GM20000 (cell line): ENCODE results near the gene UBE2G1.

Source experiments
- DNase-seq: peaks from one replicate; pipeline ENCODE4 v3.0.0; 2012; ENCODE audit warnings: low spot score
- TF ChIP-seq, protein P1 (sequence below): IDR thresholded peaks from 2 replicates; pipeline ENCODE4 v1.5.1; 2012; ENCODE audit warnings: mild to moderate bottlenecking, control low read depth; ENCODE audit errors: extremely low read depth, missing control alignments

UBE2G1 gene

DNA sequence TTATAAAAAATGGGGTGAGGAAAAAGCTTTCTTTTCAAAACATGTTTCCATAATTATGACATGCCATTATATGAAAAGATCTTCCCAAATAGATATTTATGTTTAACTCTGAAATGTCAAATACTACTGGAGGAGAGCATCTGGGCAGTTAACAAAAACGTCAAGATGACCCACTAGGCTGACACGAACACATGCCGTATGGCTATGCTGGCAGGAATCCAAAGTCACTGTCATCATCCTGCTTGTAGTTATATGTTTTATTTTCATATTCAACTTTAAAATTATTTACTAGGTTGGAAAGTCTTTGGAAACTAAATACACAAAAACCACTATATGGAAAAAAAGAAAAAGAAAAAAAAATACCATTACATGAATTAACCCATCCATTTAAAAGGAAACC lies 130.0 kb downstream of the UBE2G1 start:
- TF ChIP-seq, protein P1, sequence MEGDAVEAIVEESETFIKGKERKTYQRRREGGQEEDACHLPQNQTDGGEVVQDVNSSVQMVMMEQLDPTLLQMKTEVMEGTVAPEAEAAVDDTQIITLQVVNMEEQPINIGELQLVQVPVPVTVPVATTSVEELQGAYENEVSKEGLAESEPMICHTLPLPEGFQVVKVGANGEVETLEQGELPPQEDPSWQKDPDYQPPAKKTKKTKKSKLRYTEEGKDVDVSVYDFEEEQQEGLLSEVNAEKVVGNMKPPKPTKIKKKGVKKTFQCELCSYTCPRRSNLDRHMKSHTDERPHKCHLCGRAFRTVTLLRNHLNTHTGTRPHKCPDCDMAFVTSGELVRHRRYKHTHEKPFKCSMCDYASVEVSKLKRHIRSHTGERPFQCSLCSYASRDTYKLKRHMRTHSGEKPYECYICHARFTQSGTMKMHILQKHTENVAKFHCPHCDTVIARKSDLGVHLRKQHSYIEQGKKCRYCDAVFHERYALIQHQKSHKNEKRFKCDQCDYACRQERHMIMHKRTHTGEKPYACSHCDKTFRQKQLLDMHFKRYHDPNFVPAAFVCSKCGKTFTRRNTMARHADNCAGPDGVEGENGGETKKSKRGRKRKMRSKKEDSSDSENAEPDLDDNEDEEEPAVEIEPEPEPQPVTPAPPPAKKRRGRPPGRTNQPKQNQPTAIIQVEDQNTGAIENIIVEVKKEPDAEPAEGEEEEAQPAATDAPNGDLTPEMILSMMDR, result no peak
- no peak for DNase-seq

DNA sequence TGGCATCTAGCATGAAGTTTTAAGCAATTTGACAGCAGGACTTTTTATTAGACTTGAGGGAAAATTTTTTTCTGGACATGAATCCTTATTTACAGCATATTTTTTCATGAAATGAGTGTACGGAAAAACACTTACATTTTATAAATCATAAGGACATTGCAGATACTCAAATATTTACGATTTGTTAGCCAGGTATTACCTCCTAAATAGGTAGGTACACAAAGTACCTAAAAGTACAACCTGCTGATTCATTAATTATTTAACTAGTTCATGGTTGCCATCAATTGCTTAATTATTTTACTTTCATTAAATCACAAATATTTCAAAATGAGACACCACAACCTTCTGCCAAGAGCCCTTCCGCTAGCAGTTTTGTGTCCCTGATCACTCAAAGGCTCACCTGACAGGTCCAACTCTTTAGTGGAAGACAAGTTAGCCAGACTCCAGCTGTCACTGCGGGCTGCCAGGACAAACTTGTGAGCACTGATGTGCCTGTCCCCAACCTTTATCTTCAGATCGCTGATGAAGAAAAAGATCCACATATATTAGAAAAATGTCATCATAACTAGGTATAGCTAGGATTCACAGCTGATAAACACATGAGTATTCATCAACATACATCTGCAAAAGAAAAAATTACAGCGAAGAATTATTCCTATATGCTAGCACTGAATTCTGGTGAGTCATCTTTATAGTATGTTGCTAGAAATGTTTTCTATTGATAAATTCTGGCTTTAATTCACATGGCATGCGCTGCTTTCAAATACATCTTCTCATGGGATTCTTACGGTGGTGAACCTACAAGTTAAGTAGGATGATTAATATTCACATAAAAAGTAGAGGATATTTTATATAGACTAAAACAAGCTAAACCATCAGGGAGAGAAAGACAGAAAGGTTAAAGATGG lies 130.8 kb downstream of the UBE2G1 start:
- TF ChIP-seq, protein P1, result no peak
- DNase-seq, result no peak

DNA sequence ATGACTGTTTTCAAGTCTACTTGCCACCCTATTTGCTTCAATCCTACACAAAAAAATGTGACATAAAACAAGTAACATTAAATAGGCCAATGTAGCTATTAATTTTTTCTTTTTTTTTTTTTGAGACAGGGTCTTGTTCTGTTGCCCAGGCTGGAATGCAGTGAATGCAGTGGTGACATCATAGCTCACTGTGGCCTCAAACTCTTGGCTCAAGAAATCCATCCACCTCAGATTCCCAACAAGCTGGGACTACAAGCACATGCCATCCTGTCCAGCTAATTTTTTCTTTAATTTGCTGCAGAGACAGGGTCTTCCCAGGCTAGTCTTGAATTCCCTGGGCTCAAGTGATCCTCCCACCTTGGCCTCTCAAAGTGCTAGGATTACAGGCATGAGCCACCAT lies 132.1 kb downstream of the UBE2G1 start:
- TF ChIP-seq, protein P1, result no peak
- no peak for DNase-seq

DNA sequence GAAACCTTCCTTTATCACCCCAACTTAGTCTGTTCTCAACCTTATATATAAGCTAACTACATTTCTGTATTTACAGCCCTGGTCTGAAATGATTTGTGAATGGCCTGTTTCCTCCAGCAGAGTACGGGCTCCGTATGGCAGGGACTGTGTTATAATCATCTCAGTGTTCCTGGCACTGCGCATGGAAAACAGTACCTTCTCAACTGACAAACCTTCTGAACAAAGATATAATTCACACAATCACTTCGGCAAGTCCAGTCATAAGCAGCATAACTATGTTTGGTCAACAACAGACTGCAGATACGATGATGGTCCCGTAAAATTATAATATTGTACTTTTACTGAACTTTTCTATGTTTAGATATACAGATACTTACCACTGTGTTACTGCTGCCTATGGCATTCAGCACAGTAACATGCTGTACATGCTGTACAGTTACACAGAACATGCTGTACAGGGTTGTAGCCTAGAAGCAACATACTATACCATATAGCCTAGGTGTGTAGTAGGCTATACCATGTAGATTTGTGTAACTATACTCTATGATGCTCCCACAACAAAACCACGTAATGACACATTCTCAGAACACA lies 132.7 kb downstream of the UBE2G1 start:
- TF ChIP-seq, protein P1, result no peak
- DNase-seq, result no peak

DNA sequence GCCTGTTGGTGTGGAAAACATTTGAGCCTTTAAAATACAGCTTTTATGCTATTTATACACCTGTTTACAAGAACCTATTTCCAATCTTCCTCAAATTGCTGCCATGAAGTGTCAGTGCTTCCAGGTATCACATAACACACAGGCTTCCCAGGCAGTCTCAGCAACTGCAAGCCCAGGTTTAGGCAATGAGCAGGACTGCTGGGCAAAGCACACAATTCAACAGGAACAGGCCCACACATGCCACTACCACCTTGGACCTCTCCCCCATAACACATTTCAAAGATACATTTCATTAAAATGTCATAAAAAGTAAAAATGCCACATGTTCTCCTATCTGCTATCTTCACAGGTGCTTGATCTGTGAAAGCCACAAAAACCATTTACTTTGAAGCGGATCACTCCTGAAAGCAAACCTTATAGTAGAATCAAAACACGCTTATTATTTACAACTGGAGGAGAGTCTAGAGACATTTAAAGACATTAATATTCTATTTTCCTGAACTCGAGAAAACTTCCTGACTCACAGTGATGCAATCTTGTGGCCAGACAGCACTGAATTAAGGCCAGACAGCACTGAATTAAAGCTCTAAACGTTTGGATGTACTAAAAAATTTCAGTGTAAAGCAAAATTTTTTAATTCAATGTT lies 134.2 kb downstream of the UBE2G1 start:
- no peak for DNase-seq
- TF ChIP-seq, protein P1, result no peak

DNA sequence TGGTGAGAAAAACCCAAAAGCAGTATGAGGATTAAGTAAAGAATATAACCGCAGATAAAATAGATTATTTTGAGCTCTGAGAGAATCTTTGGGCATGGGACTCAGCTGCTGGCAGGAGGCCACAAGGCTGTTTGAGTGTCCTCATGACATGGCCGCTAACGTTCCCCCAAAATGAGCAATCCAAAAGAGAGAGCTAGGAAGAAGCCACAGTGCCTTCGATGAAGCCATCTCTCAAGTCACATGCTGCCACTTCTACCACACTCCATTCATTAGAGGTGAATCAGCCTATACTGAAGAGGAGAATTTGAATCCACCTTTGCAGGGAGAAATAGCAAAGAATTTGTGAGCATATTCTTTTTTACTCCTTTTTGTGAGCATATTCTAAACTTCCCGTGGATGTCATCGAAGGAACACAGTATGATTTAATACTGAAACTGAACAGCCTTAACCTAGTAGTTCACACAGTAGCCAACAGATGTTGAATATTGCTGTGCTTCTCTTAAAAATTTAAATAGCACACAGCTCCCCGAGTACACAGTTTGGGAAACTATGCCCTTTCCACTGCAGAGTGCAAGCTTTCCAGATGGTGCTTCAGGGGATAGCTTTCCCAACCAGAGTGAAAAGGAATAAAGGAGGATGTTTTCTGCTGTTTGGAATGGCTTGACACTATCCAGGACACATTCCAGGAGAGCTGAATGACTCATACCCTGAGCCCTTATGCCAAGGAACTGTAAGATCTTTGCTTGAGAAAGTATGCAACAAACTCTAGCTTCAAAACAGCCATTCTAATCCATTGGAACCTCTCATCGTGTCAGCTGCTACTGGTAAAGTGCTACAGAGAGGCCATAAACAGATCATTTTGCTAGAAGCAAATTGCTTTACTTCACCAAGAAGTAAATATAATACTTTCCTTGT lies 136.6 kb downstream of the UBE2G1 start:
- DNase-seq, result no peak
- TF ChIP-seq, protein P1, result no peak
